HG02571 (cell line): Measurements from ENCODE around the gene INTU.
A peak's percentile ranks its signal among the peaks of the same experiment; 100 is the strongest.
"Not testable (repeated sequence)": the region's sequence is repeated elsewhere in the genome, so short reads cannot be mapped to it uniquely, and the experiment has no call there.

ENCODE experiments used
- ATAC-seq: cut with Tn5 transposase; IDR thresholded peaks from one replicate; pipeline ENCODE4 v1.9.1; 2021; ENCODE audit warnings: mild to moderate bottlenecking, moderate library complexity; ENCODE audit not compliant: unreplicated experiment

Gene INTU

DNA sequence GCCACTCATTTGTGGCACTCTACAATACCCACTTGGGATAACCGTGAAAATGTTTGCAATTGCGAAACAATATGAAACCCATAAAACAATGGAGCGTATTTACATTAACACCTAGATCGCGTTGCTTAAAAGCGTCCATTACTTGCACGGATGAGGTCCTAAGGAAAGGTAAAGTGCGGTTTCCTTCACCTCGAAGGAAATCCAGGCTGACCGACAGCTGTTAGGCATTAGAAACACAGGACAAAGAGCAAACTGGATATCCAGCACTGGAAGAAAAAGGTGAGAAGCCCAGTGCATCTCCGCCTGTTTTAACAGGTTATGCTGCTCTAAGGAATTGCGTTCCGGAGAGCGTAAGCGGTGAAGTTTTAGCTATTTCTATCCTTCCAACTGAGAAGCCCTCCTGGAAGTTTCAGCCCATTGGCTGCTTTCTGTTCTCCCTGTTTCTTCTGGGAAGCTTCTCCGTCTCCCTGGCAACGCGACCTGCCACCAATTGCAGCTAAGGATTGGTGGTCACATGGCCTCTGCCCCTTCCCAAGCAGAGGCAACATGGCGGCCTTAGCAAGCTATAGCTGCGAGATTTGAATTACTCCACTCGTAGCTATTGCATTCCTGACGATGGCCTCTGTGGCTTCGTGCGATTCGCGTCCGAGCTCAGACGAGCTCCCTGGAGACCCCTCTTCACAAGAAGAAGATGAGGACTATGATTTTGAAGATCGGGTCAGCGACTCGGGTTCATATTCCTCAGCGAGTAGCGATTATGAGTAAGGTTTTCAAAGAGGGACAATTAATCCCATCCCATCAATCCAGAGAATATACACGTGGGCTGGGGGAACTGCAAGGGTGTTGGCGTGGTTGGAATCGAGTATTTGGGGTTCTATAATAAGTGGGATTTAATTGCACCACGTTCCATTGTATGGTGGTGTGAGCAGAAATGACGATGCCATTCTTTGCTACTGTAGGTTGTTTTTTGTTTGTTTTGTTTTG lies at the start of gene INTU:
Gene INTU, plus strand, starts transcription at position 538 of the 984 bp plus-strand sequence. Its CDS starts 78 bp downstream, at position 616.
- peak; percentile 99 for ATAC-seq

- ATAC-seq: not testable (repeated sequence)
These were observed 46.3 kb upstream of the INTU start for GRCh38 chr4:127586496-127586895.

DNA sequence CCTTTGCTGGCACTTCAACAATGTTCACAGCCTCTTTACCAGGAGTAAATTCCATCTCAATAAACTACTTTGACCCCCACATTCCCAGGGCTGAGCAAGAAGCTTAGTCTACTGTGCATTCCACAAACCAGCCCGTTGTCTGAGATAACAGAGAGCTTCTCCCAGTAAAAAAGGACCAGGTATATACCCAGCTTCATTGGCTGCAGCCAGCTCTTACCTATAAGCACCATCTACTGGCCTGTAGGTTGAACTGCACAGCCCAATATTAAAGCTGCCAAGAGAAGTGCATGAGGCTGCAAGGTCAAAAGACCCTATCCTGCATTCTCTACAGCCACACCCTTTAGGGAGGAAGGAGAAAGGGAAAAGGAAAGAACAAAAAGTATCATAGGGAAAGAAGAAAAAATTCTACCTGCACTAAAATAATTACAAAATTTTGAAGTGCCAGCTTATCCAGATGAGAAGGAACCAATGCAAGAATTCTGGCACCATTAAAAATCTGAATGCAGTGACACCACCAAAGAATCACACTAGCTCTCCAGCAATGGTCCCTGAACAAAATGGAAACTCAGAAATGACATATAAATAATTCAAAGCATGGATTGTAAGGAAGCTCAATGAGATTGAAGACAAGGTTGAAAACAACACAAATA lies 45.7 kb upstream of the INTU start:
- ATAC-seq: peak; percentile 97

DNA sequence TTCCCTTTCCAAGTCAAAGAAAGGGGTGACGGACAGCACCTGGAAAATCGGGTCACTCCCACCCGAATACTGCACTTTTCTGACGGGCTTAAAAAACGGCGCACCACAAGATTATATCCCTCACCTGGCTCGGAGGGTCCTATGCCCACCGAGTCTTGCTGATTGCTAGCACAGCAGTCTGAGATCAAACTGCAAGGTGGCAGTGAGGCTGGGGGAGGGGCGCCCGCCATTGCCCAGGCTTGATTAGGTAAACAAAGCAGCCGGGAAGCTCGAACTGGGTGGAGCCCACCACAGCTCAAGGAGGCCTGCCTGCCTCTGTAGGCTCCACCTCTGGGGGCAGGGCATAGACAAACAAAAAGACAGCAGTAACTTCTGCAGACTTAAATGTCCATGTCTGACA lies 43.6 kb upstream of the INTU start:
- not testable (repeated sequence) for ATAC-seq

GRCh38 chr4:127598656-127599055 lies 34.1 kb upstream of the INTU start:
- ATAC-seq: no peak

- no peak for ATAC-seq
These were observed 31.7 kb upstream of the INTU start for GRCh38 chr4:127601029-127601428.

DNA sequence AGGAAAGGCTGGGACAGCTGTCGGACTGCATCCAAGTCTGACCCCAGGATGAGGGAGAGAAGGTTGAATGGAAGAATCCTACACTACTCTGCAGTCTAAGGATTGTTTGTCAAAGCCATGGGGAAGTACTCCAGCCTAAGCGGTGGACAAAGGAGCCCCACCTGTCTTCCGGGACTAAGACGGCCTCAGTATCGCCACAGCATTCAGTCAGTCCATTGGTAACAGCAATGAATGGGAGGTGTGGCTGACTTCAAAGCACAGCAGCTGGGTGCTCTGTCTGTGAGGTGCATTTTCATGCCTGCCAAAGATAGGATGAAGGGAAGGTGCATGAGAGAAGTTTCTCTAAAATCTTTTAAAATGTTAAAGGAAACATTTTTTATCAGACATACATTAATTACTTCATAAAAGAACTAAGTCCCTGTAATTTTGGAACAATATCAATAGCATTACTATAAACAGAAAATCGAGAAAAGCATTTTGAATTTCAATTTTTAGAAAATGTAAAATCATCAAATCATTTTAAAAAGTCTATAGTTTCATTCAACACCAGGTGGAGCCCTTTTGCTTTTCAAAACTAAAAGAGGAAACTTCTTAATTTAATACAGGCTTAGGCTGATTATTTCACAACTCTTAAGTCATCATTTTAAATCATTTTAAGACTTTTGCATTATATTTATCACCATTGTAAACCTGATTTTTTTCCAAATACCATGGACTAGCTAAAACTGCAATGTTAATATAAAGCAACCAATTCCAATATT lies 27.6 kb upstream of the INTU start:
- no peak for ATAC-seq

GRCh38 chr4:127606823-127607222 lies 25.9 kb upstream of the INTU start:
- no peak for ATAC-seq

DNA sequence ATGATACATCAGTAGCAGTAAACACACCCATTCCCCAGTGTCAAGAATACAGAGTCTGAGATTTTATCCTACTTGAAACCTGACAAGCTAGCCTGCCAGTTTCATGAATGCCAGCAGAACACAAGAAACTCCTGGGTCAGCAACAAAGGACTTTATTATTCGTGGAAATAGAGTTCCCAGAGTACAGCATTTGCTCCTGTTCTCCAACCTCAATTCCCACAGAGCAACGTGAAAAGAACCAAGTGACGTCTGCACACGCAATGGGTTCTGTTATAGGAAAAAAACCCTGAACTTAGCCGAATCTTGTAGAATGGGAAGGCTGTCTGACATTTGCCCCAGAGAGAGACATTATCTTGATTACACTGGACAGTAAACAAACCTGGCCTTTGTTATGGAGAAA lies 23.3 kb upstream of the INTU start:
- no peak for ATAC-seq

- no peak for ATAC-seq
These were observed 22.3 kb upstream of the INTU start for GRCh38 chr4:127610488-127610887.

DNA sequence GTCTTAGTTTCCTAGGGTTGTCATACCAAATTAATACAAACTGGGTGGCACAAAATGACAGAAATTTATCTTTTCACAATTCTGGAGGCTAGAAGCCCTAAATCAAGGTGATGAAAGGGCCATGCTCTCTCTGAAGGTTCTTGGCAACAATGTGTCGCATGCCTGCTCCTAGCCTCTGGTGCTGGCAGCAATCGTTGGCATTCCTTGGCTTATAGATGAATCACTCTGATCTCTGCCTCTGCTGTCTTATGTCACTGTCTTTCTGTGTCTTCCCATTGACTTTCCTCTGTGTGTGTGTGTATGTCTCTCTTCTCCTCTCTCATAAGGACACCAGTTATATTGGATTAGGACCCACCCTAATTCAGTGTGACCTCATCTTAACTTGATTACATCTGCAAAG lies 15.9 kb upstream of the INTU start:
- no peak for ATAC-seq

- no peak for ATAC-seq
These were observed 14.3 kb upstream of the INTU start for GRCh38 chr4:127618427-127618826.

GRCh38 chr4:127622621-127622920 lies 10.2 kb upstream of the INTU start:
- no peak for ATAC-seq

DNA sequence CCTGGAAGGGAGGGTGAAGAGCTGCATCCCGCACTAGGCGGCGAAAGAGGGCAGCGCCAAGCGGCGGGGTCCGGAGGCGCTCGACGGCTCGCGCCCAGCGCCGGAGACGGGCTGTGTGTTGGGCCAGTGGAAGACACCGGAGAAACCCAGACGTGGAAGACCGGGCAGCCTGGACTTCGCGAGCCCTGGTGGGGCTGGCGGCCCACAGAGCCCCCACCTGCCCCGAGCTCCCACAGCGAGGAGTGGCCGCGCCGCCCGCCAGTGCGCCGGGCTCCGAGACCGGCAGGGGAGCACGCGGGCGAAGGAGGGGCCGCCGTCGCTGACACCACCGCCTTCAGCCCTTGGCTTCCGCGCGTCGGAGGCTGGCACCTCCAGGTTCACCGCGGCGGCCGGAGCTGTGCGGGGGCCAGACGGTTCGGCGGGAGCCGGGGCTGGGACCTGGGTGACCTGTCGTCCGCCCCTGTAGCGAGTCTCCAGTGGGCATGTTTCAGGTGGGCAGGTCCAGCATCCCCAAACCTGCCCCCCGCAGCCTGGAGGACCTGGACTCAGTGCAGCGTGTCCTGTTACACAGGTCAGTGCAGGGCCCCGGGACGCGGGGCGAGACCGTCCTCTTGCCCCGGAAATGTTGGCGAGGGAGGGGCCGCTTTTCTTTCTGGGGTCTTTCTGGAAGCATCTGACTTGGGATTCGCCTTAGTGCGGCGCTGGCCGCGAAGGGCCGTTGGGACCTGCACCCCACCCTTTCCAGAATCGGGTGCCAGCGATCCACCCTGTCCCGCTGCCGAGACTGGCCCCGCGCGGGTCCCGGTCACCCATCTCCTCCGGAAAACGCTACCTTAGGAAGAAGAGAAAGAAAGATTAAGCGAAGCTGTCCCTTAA lies 9.6 kb upstream of the INTU start:
- ATAC-seq: no peak

- no peak for ATAC-seq
These were observed 9.0 kb upstream of the INTU start for GRCh38 chr4:127623797-127624083.

DNA sequence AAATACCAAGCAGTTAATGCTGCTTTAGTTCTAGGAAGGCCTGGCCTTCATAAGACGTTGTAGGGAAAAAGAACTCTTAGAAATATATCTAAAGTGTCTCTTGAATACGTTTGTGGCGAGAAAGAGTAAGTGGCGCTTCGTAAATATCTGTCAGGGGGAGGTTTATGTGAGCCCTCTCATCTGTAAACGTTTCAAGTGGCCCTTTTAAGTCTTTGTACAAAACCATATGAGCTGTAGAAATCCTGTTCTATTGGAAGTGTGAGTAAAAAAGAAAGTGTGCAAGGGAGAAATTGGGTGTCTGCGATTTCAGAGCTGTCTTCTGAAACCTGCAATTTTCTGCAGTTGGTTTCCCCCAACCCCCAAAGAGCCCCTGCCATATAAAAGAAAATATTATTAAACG lies 8.6 kb upstream of the INTU start:
- ATAC-seq: no peak

DNA sequence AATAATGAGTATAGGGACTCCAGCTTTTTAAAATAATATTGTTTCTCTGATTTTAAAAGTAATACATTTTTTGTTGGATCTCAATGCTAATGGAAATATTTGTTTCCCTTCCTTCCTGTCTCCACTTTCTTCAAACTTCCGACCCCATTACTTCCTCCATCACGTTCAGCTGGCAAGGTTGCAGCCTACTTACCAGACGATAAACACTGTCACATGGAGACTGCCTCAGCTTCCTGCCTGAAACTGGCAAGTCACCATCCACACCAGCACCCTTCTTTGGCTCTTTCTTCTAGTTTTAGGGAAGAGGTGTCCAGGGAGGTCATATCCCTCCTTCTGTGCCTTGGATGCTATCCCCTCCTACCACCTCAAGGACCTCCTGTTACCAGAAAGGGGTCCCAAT lies 3.4 kb upstream of the INTU start:
- no peak for ATAC-seq

DNA sequence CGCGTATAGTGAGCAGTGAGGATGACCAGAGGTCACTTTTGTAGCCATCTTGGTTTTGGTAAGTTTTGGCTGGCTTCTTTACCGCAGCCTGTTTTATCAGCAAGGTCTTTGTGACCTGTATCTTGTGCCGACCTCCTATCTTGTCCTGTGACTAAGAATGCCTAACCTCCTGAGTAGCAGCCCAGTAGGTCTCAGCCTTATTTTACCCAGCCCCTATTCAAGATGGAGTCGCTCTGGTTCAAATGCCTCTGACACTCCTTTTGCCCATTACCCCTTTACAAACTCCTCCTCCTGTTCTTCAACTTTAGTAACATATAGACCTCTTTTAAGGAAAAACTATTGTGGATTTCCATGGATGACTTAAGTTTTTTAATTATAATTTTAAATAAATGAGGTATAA lies 2.6 kb upstream of the INTU start:
- ATAC-seq: no peak

DNA sequence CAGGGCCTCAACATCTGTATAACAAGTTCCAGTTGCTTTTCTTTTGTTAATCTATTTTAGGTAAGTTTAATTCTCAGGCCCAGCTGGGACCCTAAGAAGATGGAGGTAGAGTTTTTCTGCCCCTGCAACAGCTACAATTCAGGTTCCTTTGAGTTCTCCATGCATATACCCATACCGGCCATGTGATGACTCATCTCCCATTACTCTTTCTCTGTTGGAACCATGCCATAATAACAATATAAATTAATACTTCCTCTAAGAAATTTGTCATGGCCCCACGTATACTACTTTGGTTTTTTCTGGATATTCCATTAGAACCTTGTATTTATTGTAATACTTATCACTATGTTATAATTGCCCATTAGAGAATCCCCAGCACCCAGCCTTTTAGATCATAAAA lies 1.3 kb upstream of the INTU start:
- no peak for ATAC-seq

GRCh38 chr4:127634181-127634580 lies 1.4 kb downstream of the INTU start:
- no peak for ATAC-seq

- ATAC-seq: no peak
These were observed 8.8 kb downstream of the INTU start for GRCh38 chr4:127641524-127641923.
